ENCODE measurements around the gene NYAP2. TPM values are rescaled to one million over a fixed set of nuclear protein-coding genes. Genes with fewer than 3 reads are reported as not detected.

Gene NYAP2
- total and polyA plus RNA-seq, 10 of the 15 experiments (the other 5 are each of a cell fraction or from before 2014, with no cell fraction given) = 0.03 TPM; not detected in 9

GRCh38 chr2:225598426-225598825 is 198.9 kb downstream of the NYAP2 start (continued):
- TF ChIP-seq SKIL (IDR thresholded peaks at IDR 0.05; ENCODE audit: low read depth, poor library complexity, severe bottlenecking) (no peak), JUNB (IDR thresholded peaks at IDR 0.05) (no peak)

GRCh38 chr2:225598897-225599296 is 199.4 kb downstream of the NYAP2 start:
- SMC1A ChIA-PET (ENCODE audit: uncharacterized antibody, unreplicated experiment) = no interaction called here
- CTCF ChIA-PET = no interaction called here
- Histone ChIP-seq H3K79me2 (ENCODE audit: control insufficient read depth, insufficient read depth, low read length) (no peaks in the 10 kb centered on the region), H3K4me1 (ENCODE audit: control insufficient read depth, insufficient read depth, low read length) (no peaks in the 10 kb centered on the region), H3K36me3 (ENCODE audit: control insufficient read depth in 2 of 2, insufficient read depth in 2 of 2, low read length in 1 of 2) (no peaks in the 10 kb centered on the region), H3K9me3 (replicated peaks; ENCODE audit: control insufficient read depth, insufficient read depth, low read length) (no peaks in the 10 kb centered on the region), H3K4me2 (ENCODE audit: control insufficient read depth, insufficient read depth) (no peak overlapping the region), H3K9ac (ENCODE audit: control insufficient read depth, insufficient read depth, low read length) (no peak overlapping the region), H4K20me1 (ENCODE audit: control insufficient read depth, insufficient read depth) (no peaks in the 10 kb centered on the region), H2AFZ (ENCODE audit: control insufficient read depth, low read depth, low read length) (no peak overlapping the region), H3K4me3 (no peak overlapping the region), H3K27ac (ENCODE audit: control insufficient read depth, insufficient read depth) (no peak overlapping the region), H3K27me3 (replicated peaks in 1 of 2; ENCODE audit: control insufficient read depth in 2 of 2, insufficient read depth in 2 of 2, low read length in 1 of 2) (no peaks in the 10 kb centered on the region)
- POLR2A ChIA-PET = no interaction called here
- ATAC-seq (no peak), DNase-seq (ENCODE audit: low read depth, low spot score) (no peak), FAIRE-seq (no peak)
- RAD21 ChIA-PET (ENCODE audit: unreplicated experiment) = no interaction called here
- in situ Hi-C loops (cut with MboI) (no loop called here), intact Hi-C loops (cut with micrococcal nuclease; ENCODE audit: unreplicated experiment) (no loop called here)
- 0% methylated on average over 4 of the region's 4 CpGs for WGBS (ENCODE audit: insufficient coverage, insufficient replicate concordance, low lambda C conversion rate, missing lambda C conversion rate)
- TF ChIP-seq PAX5 (IDR thresholded peaks at IDR 0.05; ENCODE audit: borderline replicate concordance, low read depth, low read length) = no peak
- no peak for TF ChIP-seq ETV6 (conservative IDR thresholded peaks at IDR 0.05 in 1 of 2, IDR thresholded peaks at IDR 0.05 in 1 of 2; ENCODE audit: borderline replicate concordance in 1 of 2, low read depth in 1 of 2)
- no peak for TF ChIP-seq REST (IDR thresholded peaks at IDR 0.05; ENCODE audit: low read depth, low read length)
- no peak for TF ChIP-seq NR2F1 (conservative IDR thresholded peaks at IDR 0.05)
- TF ChIP-seq HDGF (IDR thresholded peaks at IDR 0.05) = no peak
- TF ChIP-seq FOXK2 (IDR thresholded peaks at IDR 0.05) = no peak
- no peak for TF ChIP-seq CHD4 (IDR thresholded peaks at IDR 0.05)
- no peak for TF ChIP-seq RCOR1 (conservative IDR thresholded peaks at IDR 0.05; ENCODE audit: low read depth, low read length)
- TF ChIP-seq RB1 (IDR thresholded peaks at IDR 0.05; ENCODE audit: borderline replicate concordance) = no peak
- TF ChIP-seq E2F8 (IDR thresholded peaks at IDR 0.05; ENCODE audit: low read depth, partially characterized antibody) = no peak
- no peak for TF ChIP-seq STAT3 (IDR thresholded peaks at IDR 0.05; ENCODE audit: low read depth, low read length)
- no TSS peak for BruUV-seq (replicated peaks)

All from GM12878 (cell line).